ENCODE data around the gene MGAT3.

Gene MGAT3

GRCh38 chr22:39510529-39511149 is 53.8 kb downstream of the MGAT3 start:
- no peak overlapping the region for H3K4me3 ChIP-seq (ENCODE audit: insufficient read depth, low read length, poor library complexity, severe bottlenecking)
- H3K79me2 ChIP-seq (ENCODE audit: insufficient read depth, low read length), result peaks cover 48% of the 10 kb centered on the region
- H3K9me2 ChIP-seq (replicated peaks; ENCODE audit: insufficient read depth, low read length), result no peaks in the 10 kb centered on the region
- no peak overlapping the region for H3K4me2 ChIP-seq (ENCODE audit: low read depth, low read length, poor library complexity, severe bottlenecking)
- TF ChIP-seq CTCF (IDR thresholded peaks at IDR 0.05; ENCODE audit: insufficient read depth, low read length, poor library complexity, severe bottlenecking) (no peak), EZH2phosphoT487 (conservative IDR thresholded peaks at IDR 0.05; ENCODE audit: low read length) (no peak)
- no peak overlapping the region for H3K27ac ChIP-seq (ENCODE audit: low read depth, low read length)
- H3F3A ChIP-seq (ENCODE audit: insufficient read depth), result no peaks in the 10 kb centered on the region
- H3K9ac ChIP-seq (ENCODE audit: low read length), result no peak overlapping the region
- no peak overlapping the region for H2AFZ ChIP-seq (ENCODE audit: low read depth, low read length, severe bottlenecking)
- no peaks in the 10 kb centered on the region for H3K9me3 ChIP-seq (ENCODE audit: insufficient read depth, low read length)
- H4K20me1 ChIP-seq (ENCODE audit: low read depth, low read length), result no peaks in the 10 kb centered on the region; the same call in 1 of the 2 replicates
- H3K36me3 ChIP-seq (ENCODE audit: low read length), result peaks cover 18% of the 10 kb centered on the region; the same call in 1 of the 2 replicates
- no peaks in the 10 kb centered on the region for H3K27me3 ChIP-seq (ENCODE audit: low read length)

- TF ChIP-seq EZH2phosphoT487 (conservative IDR thresholded peaks at IDR 0.05; ENCODE audit: low read length), result no peak
- TF ChIP-seq CTCF (IDR thresholded peaks at IDR 0.05; ENCODE audit: insufficient read depth, low read length, poor library complexity, severe bottlenecking), result no peak
- H3K27me3 ChIP-seq (ENCODE audit: low read length), result no peaks in the 10 kb centered on the region
- H3K9me2 ChIP-seq (replicated peaks; ENCODE audit: insufficient read depth, low read length), result no peaks in the 10 kb centered on the region
- no peak overlapping the region for H2AFZ ChIP-seq (ENCODE audit: low read depth, low read length, severe bottlenecking)
- no peak overlapping the region for H3K4me2 ChIP-seq (ENCODE audit: low read depth, low read length, poor library complexity, severe bottlenecking)
- H4K20me1 ChIP-seq (ENCODE audit: low read depth, low read length), result no peaks in the 10 kb centered on the region; the same call in 1 of the 2 replicates
- H3K4me3 ChIP-seq (ENCODE audit: insufficient read depth, low read length, poor library complexity, severe bottlenecking), result no peak overlapping the region
- no peak overlapping the region for H3K9ac ChIP-seq (ENCODE audit: low read length)
- peaks cover 42% of the 10 kb centered on the region for H3K79me2 ChIP-seq (ENCODE audit: insufficient read depth, low read length)
- no peaks in the 10 kb centered on the region for H3F3A ChIP-seq (ENCODE audit: insufficient read depth)
- no peak overlapping the region for H3K27ac ChIP-seq (ENCODE audit: low read depth, low read length)
- peaks cover 18% of the 10 kb centered on the region; the same call in 1 of the 2 replicates for H3K36me3 ChIP-seq (ENCODE audit: low read length)
- H3K9me3 ChIP-seq (ENCODE audit: insufficient read depth, low read length), result no peaks in the 10 kb centered on the region
Measured at GRCh38 chr22:39511226-39511625, 54.4 kb downstream of the MGAT3 start.

DNA sequence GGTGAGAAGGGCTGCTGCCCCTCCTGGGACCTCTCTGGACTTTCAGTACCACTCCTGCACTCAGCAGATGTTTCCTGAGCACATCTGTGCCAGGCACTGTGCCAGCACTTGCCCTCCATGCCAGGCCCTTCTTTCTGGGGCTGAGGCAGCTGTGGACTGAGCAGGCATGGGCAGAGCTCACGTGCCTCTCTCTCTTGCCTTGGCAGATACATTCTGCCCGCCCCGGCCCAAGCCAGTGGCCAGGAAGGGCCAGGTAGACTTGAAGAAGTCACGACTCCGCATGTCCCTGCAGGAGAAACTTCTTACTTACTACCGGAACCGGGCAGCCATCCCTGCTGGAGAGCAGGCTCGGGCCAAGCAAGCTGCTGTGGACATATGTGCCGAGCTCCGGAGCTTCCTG is 55.2 kb downstream of the MGAT3 start:
- Histone ChIP-seq H3K79me2 (ENCODE audit: insufficient read depth, low read length) (peaks cover 35% of the 10 kb centered on the region), H3K27ac (ENCODE audit: low read depth, low read length) (no peak overlapping the region), H3K36me3 (ENCODE audit: low read length) (peaks cover 18% of the 10 kb centered on the region; the same call in 1 of the 2 replicates), H3K9ac (ENCODE audit: low read length) (no peak overlapping the region), H4K20me1 (ENCODE audit: low read depth, low read length) (no peaks in the 10 kb centered on the region; the same call in 1 of the 2 replicates), H3K9me3 (ENCODE audit: insufficient read depth, low read length) (no peaks in the 10 kb centered on the region), H3K4me2 (ENCODE audit: low read depth, low read length, poor library complexity, severe bottlenecking) (no peak overlapping the region), H2AFZ (ENCODE audit: low read depth, low read length, severe bottlenecking) (no peak overlapping the region), H3K9me2 (replicated peaks; ENCODE audit: insufficient read depth, low read length) (no peaks in the 10 kb centered on the region), H3F3A (ENCODE audit: insufficient read depth) (peaks cover 5% of the 10 kb centered on the region; the same call in 1 of the 2 replicates), H3K27me3 (ENCODE audit: low read length) (no peaks in the 10 kb centered on the region), H3K4me3 (ENCODE audit: insufficient read depth, low read length, poor library complexity, severe bottlenecking) (no peak overlapping the region)
- TF ChIP-seq CTCF (IDR thresholded peaks at IDR 0.05; ENCODE audit: insufficient read depth, low read length, poor library complexity, severe bottlenecking), result no peak
- TF ChIP-seq EZH2phosphoT487 (conservative IDR thresholded peaks at IDR 0.05; ENCODE audit: low read length), result no peak

All from SU-DHL-6 (cell line).